HEK293T (cell line): ENCODE measurements around the gene GNAL.

Experiments used
- CTBP1 ChIP-seq: fragments of 450-650 bp; IDR thresholded peaks from 2 replicates; pipeline ENCODE4 v1.6.1; 2016; ENCODE audit warnings: borderline replicate concordance
- ELF4 ChIP-seq: fragments of 450-650 bp; IDR thresholded peaks from 2 replicates; pipeline ENCODE4 v1.6.1; 2017; ENCODE audit warnings: antibody characterized with exemption
- FOXK2 ChIP-seq: fragments of 450-650 bp; IDR thresholded peaks from 2 replicates; pipeline ENCODE4 v1.6.1; 2016; ENCODE audit warnings: mild to moderate bottlenecking

GRCh38 chr18:11674119-11674518 lies 14.9 kb upstream of the GNAL start:
- TF ChIP-seq FOXK2, result no peak
- no peak for TF ChIP-seq ELF4
- TF ChIP-seq CTBP1, result no peak
